Measurements from ENCODE around the gene IFNA6.

DNA sequence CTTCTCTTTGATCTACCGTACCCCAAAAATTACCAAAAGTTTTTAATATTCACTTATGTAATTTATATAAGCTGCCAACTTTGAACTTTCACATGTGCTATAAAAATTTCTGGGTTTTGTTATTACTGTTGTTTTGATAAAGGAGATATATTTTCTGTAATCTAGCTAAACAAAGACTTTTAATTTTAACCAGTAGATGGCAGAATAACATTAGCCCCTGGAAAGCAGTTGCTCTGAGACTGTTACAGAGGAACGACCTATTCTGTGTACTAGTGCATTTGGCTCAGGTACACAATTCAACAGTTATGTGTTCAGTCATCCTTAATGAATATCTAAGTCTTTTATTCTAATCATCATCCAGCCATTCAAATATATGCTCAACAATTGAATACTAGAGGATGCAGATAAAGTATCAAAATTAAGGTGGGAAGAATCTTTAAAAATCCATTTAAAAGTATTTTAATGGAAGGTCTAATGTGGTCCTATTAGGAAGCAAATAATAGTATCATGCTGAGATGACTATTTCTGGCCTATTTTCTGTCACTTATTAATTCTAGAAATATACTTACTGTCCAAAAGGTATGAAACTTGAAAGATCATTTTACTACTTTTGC is 24.1 kb downstream of the IFNA6 start:
- TF ChIP-seq CTCF (IDR thresholded peaks at IDR 0.05) (peak; percentile 81), EZH2 (IDR thresholded peaks at IDR 0.05) (no peak)
